Loucy (cell line): ENCODE measurements around the gene MAP2.

Source experiments
- CTCF ChIP-seq: fragments of 200-600 bp; sonication (generic); conservative IDR thresholded peaks from 2 replicates; pipeline ENCODE4 v1.5.1; 2014; ENCODE audit warnings: mild to moderate bottlenecking, antibody characterized with exemption, low read length
- EZH2phosphoT487 ChIP-seq: fragments of 200-600 bp; IDR thresholded peaks from 2 replicates; pipeline ENCODE4 v1.6.1; 2018; ENCODE audit warnings: antibody characterized with exemption, mild to moderate bottlenecking, moderate library complexity, borderline replicate concordance

GRCh38 chr2:209431701-209432100 lies 7.9 kb downstream of the MAP2 start:
- TF ChIP-seq CTCF (no peak), EZH2phosphoT487 (no peak)
